GM12865 (cell line): ENCODE data around the gene SAXO1.

ENCODE experiments used
- DNase-seq: peaks from one replicate; pipeline ENCODE4 v3.0.0; 2010; ENCODE audit warnings: low read depth
- H3K4me3 ChIP-seq: 2 replicates; pipeline ENCODE4 v1.5.1; 2011; ENCODE audit warnings: mild to moderate bottlenecking, low read depth, low read length, control low read depth
- CTCF ChIP-seq: IDR thresholded peaks from 2 replicates; pipeline ENCODE4 v1.5.1; 2011; ENCODE audit warnings: low read length, control low read depth, low read depth, inconsistent platforms; ENCODE audit not compliant: insufficient read depth; ENCODE audit errors: missing control alignments

The SAXO1 gene

GRCh38 chr9:18926513-18926912 is 106.5 kb downstream of the SAXO1 start:
- DNase-seq: no peak
- no peak overlapping the region for H3K4me3 ChIP-seq
- no peak for TF ChIP-seq CTCF

GRCh38 chr9:18925880-18926279 is 107.1 kb downstream of the SAXO1 start:
- H3K4me3 ChIP-seq: no peak overlapping the region
- no peak for DNase-seq
- no peak for TF ChIP-seq CTCF

GRCh38 chr9:18923671-18924430 is 109.2 kb downstream of the SAXO1 start:
- DNase-seq: no peak
- no peak for TF ChIP-seq CTCF
- H3K4me3 ChIP-seq: no peak overlapping the region

GRCh38 chr9:18923167-18923566 is 109.8 kb downstream of the SAXO1 start:
- no peak for TF ChIP-seq CTCF
- no peak overlapping the region for H3K4me3 ChIP-seq
- no peak for DNase-seq

- H3K4me3 ChIP-seq: no peak overlapping the region
- no peak for DNase-seq
- no peak for TF ChIP-seq CTCF
These were observed 110.7 kb downstream of the SAXO1 start for GRCh38 chr9:18922161-18922885.

- TF ChIP-seq CTCF: no peak
- no peak for DNase-seq
- no peak overlapping the region for H3K4me3 ChIP-seq
These were observed 111.5 kb downstream of the SAXO1 start for GRCh38 chr9:18921366-18922075.
